Measurements from ENCODE around the gene TMEM17.

Gene TMEM17

DNA sequence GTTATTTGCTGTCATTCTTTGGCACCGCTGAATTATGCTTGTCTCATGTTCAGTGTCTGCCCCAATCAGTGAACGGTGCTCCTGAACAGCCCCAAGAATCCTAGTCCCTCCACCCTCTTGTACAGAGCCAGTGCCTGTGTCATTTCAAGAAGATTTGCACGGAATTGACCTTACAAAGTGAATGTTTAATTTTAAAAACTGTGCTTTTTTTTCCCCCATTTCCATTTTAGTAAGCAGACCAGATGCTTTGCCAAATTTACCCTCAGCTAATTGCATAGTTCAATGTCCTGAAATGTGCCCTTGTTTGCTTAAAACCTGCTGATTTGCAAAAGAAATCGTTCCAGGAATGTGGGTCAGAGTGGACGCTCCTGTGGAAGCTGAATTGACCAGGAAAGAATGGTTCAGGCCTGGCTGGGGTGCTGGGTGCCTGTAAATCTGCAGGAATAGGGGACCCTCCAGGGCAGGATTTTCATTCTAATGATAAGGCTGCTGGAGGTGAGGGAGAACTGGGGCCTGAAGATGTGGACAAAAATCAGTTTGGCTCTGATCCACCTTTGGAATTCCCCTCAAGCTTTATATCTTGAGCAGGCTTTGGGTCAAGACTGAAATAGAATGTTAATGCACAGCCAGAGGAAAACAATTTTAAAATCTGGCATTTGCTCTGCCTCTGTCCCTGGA lies 20.1 kb downstream of the TMEM17 start:
- no peak for DNase-seq (ENCODE audit: extremely low read depth, low read depth)

DNA sequence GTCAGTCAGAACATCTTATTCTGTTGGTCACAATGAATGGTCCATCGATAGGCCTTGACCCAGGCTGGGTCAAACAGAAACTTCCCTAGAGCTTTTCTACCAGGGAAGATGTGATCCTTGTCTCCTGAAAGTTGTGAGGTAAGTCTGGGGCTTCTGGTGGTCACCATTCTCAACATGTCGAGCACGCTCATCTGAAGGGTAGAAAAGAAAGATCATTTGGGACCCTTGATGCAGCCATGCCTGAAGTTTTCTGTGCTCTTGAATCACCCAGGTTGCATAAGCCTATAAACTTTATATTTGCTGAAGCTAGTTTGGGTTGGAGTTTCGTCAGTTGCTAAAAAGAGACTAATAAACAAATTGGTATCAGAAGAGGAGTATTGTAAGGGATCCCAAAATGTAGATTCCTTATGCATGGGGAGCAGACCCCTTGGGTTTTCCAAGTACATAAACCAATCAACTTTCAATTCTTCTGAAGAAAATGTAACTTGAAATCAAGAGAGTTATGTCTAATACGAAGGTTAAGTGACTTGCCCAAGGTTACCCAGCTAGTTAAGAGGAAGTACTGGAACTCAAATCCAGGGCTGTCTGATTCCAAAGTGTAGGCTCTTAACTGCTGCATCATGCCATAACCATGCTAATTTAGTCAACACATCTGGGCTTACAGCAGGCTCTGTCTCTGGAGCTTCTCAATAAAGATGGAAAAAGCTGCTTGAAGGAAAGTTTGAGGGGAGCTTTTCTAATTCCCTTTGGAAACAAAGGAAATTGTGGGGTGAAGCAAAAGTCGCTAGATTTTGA lies 23.2 kb downstream of the TMEM17 start:
- H3K4me3 ChIP-seq (replicated peaks; ENCODE audit: low read depth, low read length), result no peak overlapping the region
- no peak for DNase-seq (ENCODE audit: extremely low read depth, low read depth)

More for the DNA sequence above, 20.1 kb downstream of the TMEM17 start:
- no peak overlapping the region for H3K4me3 ChIP-seq (replicated peaks; ENCODE audit: low read depth, low read length)
- TF ChIP-seq, protein P1, sequence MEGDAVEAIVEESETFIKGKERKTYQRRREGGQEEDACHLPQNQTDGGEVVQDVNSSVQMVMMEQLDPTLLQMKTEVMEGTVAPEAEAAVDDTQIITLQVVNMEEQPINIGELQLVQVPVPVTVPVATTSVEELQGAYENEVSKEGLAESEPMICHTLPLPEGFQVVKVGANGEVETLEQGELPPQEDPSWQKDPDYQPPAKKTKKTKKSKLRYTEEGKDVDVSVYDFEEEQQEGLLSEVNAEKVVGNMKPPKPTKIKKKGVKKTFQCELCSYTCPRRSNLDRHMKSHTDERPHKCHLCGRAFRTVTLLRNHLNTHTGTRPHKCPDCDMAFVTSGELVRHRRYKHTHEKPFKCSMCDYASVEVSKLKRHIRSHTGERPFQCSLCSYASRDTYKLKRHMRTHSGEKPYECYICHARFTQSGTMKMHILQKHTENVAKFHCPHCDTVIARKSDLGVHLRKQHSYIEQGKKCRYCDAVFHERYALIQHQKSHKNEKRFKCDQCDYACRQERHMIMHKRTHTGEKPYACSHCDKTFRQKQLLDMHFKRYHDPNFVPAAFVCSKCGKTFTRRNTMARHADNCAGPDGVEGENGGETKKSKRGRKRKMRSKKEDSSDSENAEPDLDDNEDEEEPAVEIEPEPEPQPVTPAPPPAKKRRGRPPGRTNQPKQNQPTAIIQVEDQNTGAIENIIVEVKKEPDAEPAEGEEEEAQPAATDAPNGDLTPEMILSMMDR (IDR thresholded peaks at IDR 0.05; ENCODE audit: low read depth, low read length, missing control alignments), result no peak

DNA sequence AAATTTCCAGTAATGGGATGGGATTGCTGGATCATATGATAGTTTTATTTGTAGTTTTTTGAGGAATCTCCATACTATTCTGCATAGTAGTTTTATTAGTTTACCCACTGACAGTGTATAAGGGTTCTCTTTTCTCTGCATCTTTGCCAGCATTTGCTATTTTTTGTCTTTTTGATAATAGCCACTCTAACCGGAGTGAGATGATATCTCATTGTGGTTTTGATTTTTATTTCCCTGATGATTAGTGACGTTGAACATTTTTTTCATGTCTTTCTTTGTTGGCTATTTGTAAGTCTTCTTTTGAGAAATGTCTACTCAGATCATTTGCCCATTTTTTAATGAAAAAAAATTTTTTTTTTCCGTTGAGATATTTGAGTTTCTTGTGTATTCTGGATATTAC lies 26.1 kb downstream of the TMEM17 start:
- no peak for DNase-seq (ENCODE audit: extremely low read depth, low read depth)
- TF ChIP-seq, protein P1 (IDR thresholded peaks at IDR 0.05; ENCODE audit: low read depth, low read length, missing control alignments), result no peak
- no peak overlapping the region for H3K4me3 ChIP-seq (replicated peaks; ENCODE audit: low read depth, low read length)

More for the DNA sequence above, 23.2 kb downstream of the TMEM17 start:
- TF ChIP-seq, protein P1 (IDR thresholded peaks at IDR 0.05; ENCODE audit: low read depth, low read length, missing control alignments), result no peak

DNA sequence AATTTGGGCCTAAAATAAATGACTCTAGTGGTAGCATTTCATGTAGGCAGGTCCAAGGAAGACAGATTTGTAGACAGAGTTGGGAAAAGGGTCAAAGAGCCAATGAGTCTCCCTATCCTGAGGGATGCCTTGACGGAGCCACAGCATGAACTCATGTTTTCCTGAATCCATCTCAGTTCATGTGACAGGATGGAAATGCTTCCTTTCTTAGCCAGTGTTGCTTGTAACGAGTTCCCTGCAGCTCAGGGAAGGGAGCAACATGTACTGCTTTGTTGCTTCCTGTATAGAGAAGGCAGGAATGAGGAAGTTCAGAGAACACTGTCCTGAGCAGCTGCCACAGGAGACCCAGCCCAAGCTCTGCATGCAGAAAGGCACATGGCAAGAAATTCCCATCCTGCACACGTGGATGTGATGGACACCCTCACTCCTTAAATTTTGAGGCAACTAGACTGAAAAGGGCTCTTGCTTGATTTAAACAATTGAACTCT lies 27.9 kb downstream of the TMEM17 start:
- DNase-seq (ENCODE audit: extremely low read depth, low read depth), result no peak
- TF ChIP-seq, protein P1 (IDR thresholded peaks at IDR 0.05; ENCODE audit: low read depth, low read length, missing control alignments), result no peak
- H3K4me3 ChIP-seq (replicated peaks; ENCODE audit: low read depth, low read length), result no peak overlapping the region

DNA sequence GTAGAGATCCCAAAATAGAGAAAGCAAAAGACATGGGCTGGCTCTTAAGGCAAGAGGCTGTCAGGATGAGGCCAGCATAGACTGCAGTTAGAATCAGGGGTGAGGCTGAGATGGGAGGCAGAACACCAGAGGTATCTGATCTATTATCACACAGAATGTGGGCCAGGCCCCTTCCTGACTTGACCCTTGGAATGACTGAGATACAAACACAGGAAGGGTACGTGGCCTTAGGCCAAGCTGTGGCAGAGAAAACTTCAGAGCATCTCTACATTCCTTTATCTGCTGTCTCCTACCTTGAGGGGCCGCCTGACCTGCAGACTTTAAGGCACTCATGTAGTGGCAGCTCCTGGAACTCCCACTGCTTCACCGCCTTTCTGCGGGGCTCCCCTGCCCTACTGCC lies 28.4 kb downstream of the TMEM17 start:
- TF ChIP-seq, protein P1 (IDR thresholded peaks at IDR 0.05; ENCODE audit: low read depth, low read length, missing control alignments), result no peak
- no peak for DNase-seq (ENCODE audit: extremely low read depth, low read depth)
- no peak overlapping the region for H3K4me3 ChIP-seq (replicated peaks; ENCODE audit: low read depth, low read length)

DNA sequence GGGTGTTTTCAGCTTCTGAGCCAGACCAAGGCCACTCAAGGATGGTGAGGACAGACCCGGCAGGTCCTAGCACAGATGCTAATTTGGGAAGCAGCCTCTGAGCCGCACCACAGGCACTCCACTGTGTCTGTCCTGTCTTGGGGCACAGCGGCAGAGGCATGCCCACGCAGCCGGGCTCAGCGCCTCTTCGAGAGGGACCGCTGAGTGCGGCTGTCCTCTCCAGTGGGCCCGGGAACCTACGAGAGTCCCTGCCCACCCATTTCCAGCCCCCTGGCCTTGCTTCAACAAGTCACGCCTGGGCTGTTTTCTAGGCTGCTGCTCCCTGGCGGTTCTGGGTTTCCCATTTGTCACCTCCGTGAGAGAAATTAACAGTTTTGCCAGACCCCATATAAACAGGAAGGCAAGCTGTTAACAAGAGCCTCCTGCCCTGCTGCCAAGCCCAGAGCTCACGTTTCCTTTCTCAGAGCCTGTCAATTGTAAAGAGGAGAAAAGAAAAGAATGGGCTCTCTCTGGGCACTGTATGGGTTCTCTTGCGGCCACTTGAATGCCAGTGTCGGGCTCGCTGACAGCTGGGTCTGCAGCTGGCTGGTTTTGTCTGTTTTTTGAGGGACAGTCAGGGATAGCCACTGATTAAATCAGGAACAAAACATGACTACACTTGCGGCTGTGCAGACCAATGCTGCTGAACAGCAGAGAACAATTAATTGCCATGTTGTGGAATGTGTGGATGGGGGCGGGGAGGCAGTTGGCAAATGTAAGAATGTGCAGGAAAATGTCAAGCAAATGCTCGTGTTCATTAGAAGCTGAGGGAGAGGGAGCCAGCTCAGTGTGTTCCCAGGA lies 30.6 kb downstream of the TMEM17 start:
- TF ChIP-seq, protein P1 (IDR thresholded peaks at IDR 0.05; ENCODE audit: low read depth, low read length, missing control alignments), result no peak
- no peak for DNase-seq (ENCODE audit: extremely low read depth, low read depth)

More for the DNA sequence above, 30.6 kb downstream of the TMEM17 start:
- no peak overlapping the region for H3K4me3 ChIP-seq (replicated peaks; ENCODE audit: low read depth, low read length)

All from HFF-Myc (cell line).